H9 (cell line): ENCODE data around the gene RFX1. TPM values are rescaled to one million over a fixed set of nuclear protein-coding genes. Genes with fewer than 3 reads are reported as not detected.

ENCODE experiments used
- DNase-seq: peaks from one replicate; pipeline ENCODE4 v3.0.0-alpha.2; 2017
- H2AFZ ChIP-seq: one replicate; pipeline ENCODE4 v1.6.1; 2013; ENCODE audit warnings: mild to moderate bottlenecking, low read length, control low read depth, moderate library complexity
- H2AK5ac ChIP-seq: 2 replicates; pipeline ENCODE4 v1.6.1; 2013; ENCODE audit warnings: low read length, control low read depth, mixed read lengths; ENCODE audit not compliant: insufficient read length
- H2BK120ac ChIP-seq: one replicate; pipeline ENCODE4 v1.6.1; 2013; ENCODE audit warnings: low read depth, mild to moderate bottlenecking, low read length, control low read depth, inconsistent platforms; ENCODE audit not compliant: poor library complexity, severe bottlenecking
- H2BK12ac ChIP-seq: 2 replicates; pipeline ENCODE4 v1.6.1; 2013; ENCODE audit warnings: low read length, control low read depth, mixed read lengths, low read depth; ENCODE audit not compliant: insufficient read length
- H2BK15ac ChIP-seq: 2 replicates; pipeline ENCODE4 v1.6.1; 2013; ENCODE audit warnings: low read depth, low read length, control low read depth
- H2BK20ac ChIP-seq: one replicate; pipeline ENCODE4 v1.6.1; 2013; ENCODE audit warnings: low read depth, mild to moderate bottlenecking, low read length, control low read depth, inconsistent platforms; ENCODE audit not compliant: poor library complexity, severe bottlenecking
- H2BK5ac ChIP-seq: 2 replicates; pipeline ENCODE4 v1.6.1; 2013; ENCODE audit warnings: low read length, control low read depth, mixed read lengths; ENCODE audit not compliant: insufficient read length
- H3K14ac ChIP-seq: 2 replicates; pipeline ENCODE4 v1.6.1; 2013; ENCODE audit warnings: low read length, control low read depth; ENCODE audit not compliant: insufficient read depth
- H3K18ac ChIP-seq: 2 replicates; pipeline ENCODE4 v1.6.1; 2013; ENCODE audit warnings: low read depth, mild to moderate bottlenecking, mixed read lengths, low read length, control low read depth; ENCODE audit not compliant: insufficient read length
- H3K23ac ChIP-seq: 2 replicates; pipeline ENCODE4 v1.6.1; 2013; ENCODE audit warnings: low read length, control low read depth, mixed read lengths, low read depth; ENCODE audit not compliant: insufficient read length
- H3K23me2 ChIP-seq: 2 replicates; pipeline ENCODE4 v1.6.1; 2013; ENCODE audit warnings: low read depth, mild to moderate bottlenecking, mixed read lengths, low read length, control low read depth; ENCODE audit not compliant: insufficient read length, poor library complexity, severe bottlenecking
- H3K27ac ChIP-seq: 2 replicates; pipeline ENCODE4 v1.5.1; 2013; ENCODE audit warnings: low read length, control low read depth, mixed read lengths, low read depth; ENCODE audit not compliant: insufficient read length
- H3K27me3 ChIP-seq: 2 replicates; pipeline ENCODE4 v1.6.1; 2013; ENCODE audit warnings: low read length, control low read depth, inconsistent platforms; ENCODE audit not compliant: insufficient read depth
- H3K4ac ChIP-seq: 2 replicates; pipeline ENCODE4 v1.6.1; 2013; ENCODE audit warnings: low read depth, mild to moderate bottlenecking, control low read depth, inconsistent platforms, low read length, moderate library complexity
- H3K4me1 ChIP-seq: 2 replicates; pipeline ENCODE4 v1.6.1; 2013; ENCODE audit warnings: low read length, control low read depth, inconsistent platforms; ENCODE audit not compliant: insufficient read depth
- H3K4me2 ChIP-seq: 2 replicates; pipeline ENCODE4 v1.6.1; 2013; ENCODE audit warnings: low read length, control low read depth, mixed read lengths; ENCODE audit not compliant: insufficient read length, insufficient read depth
- H3K56ac ChIP-seq: 2 replicates; pipeline ENCODE4 v1.6.1; 2013; ENCODE audit warnings: low read depth, mild to moderate bottlenecking, mixed read lengths, low read length, control low read depth; ENCODE audit not compliant: insufficient read length
- H3K79me1 ChIP-seq: 2 replicates; pipeline ENCODE4 v1.6.1; 2013; ENCODE audit warnings: low read depth, mild to moderate bottlenecking, moderate library complexity, low read length, control low read depth, inconsistent platforms; ENCODE audit not compliant: insufficient read depth, poor library complexity, severe bottlenecking
- H3K79me2 ChIP-seq: 2 replicates; pipeline ENCODE4 v1.6.1; 2013; ENCODE audit warnings: low read length, control low read depth, inconsistent platforms; ENCODE audit not compliant: insufficient read depth
- H3K9ac ChIP-seq: 2 replicates; pipeline ENCODE4 v1.6.1; 2013; ENCODE audit warnings: low read length, control low read depth, mixed read lengths; ENCODE audit not compliant: insufficient read length; ENCODE audit errors: extremely low read depth
- H3K9me3 ChIP-seq: one replicate; pipeline ENCODE4 v1.6.1; 2013; ENCODE audit warnings: low read depth, low read length, inconsistent platforms; ENCODE audit not compliant: control insufficient read depth
- H3T11ph ChIP-seq: one replicate; pipeline ENCODE4 v1.6.1; 2013; ENCODE audit warnings: mild to moderate bottlenecking, low read length, control low read depth, inconsistent platforms
- H4K20me1 ChIP-seq: one replicate; pipeline ENCODE4 v1.6.1; 2013; ENCODE audit not compliant: control insufficient read depth, insufficient read length, insufficient read depth
- H4K5ac ChIP-seq: 2 replicates; pipeline ENCODE4 v1.6.1; 2013; ENCODE audit warnings: low read depth, mild to moderate bottlenecking, mixed read lengths, low read length, control low read depth; ENCODE audit not compliant: insufficient read length
- H4K8ac ChIP-seq: replicated peaks from 2 replicates; pipeline ENCODE4 v1.6.1; 2013; ENCODE audit warnings: low read length, control low read depth, mixed read lengths, low read depth; ENCODE audit not compliant: insufficient read length
- H4K91ac ChIP-seq: 2 replicates; pipeline ENCODE4 v1.6.1; 2013; ENCODE audit warnings: low read depth, mild to moderate bottlenecking, moderate library complexity, mixed read lengths, low read length, control low read depth; ENCODE audit not compliant: insufficient read length
- H3K27ac Mint-ChIP-seq, 3 experiments: 2 replicates in 2 of 3; 3 replicates in 1 of 3; pipeline ENCODE4 v1.8.0; 2020 to 2021; ENCODE audit warnings: mixed read lengths in 3 of 3, mild to moderate bottlenecking in 1 of 3, moderate library complexity in 1 of 3
- H3K27me3 Mint-ChIP-seq: 2 replicates; pipeline ENCODE4 v1.8.0; 2021; ENCODE audit warnings: low read depth, mild to moderate bottlenecking, moderate library complexity, mixed read lengths
- H3K36me3 Mint-ChIP-seq, 3 experiments: 2 replicates in 2 of 3; 3 replicates in 1 of 3; pipeline ENCODE4 v1.8.0; 2020 to 2021; ENCODE audit warnings: low read depth in 3 of 3, mixed read lengths in 3 of 3; ENCODE audit not compliant: insufficient read depth in 1 of 3
- H3K4me1 Mint-ChIP-seq, 2 experiments: 2 replicates each; pipeline ENCODE4 v1.8.0; 2020; ENCODE audit warnings: mixed read lengths in 2 of 2
- H3K4me3 Mint-ChIP-seq, 2 experiments: 2 replicates in 1 of 2; 3 replicates in 1 of 2; pipeline ENCODE4 v1.8.0; 2020 to 2021; ENCODE audit warnings: mild to moderate bottlenecking in 2 of 2, mixed read lengths in 2 of 2, moderate library complexity in 1 of 2
- H3K9me3 Mint-ChIP-seq, 2 experiments: 2 replicates in 1 of 2; 3 replicates in 1 of 2; pipeline ENCODE4 v1.8.0; 2020; ENCODE audit warnings: mild to moderate bottlenecking in 2 of 2, mixed read lengths in 2 of 2, moderate library complexity in 1 of 2
- CTCF ChIP-seq: fragments of 200-600 bp; sonication (generic); conservative IDR thresholded peaks from 3 replicates; pipeline ENCODE4 v1.8.0; 2021; ENCODE audit warnings: antibody characterized with exemption, mild to moderate bottlenecking
- WGBS: extraction: QIAGEN DNeasy Blood & Tissue Kit; methylation state at CpG from one replicate; pipeline ENCODE4 v1.1.7; 2013; ENCODE audit warnings: missing lambda C conversion rate, low lambda C conversion rate, mixed read lengths; ENCODE audit not compliant: insufficient read length; ENCODE audit errors: extremely low coverage; 5-methylcytosine and 5-hydroxymethylcytosine counted together
- total RNA-seq: library from RNA; stranded (reverse); gene quantifications from 2 replicates; pipeline ENCODE4 v1.2.1, GENCODE V29; 2021

The RFX1 gene
- total RNA-seq, 1 experiment from 2014 or later, result 21.4 TPM

- Histone ChIP-seq H2BK120ac (no peak overlapping the region), H4K91ac (no peak overlapping the region), H3K79me1 (no peaks in the 10 kb centered on the region), H3K23ac (no peak overlapping the region), H3K23me2 (no peaks in the 10 kb centered on the region), H2BK5ac (no peak overlapping the region), H3K27me3 (no peaks in the 10 kb centered on the region), H4K5ac (no peak overlapping the region), H2AFZ (no peak overlapping the region), H3K4ac (no peak overlapping the region), H4K8ac (no peak overlapping the region), H3K79me2 (no peaks in the 10 kb centered on the region), H2BK20ac (no peak overlapping the region), H2BK12ac (no peak overlapping the region), H3K4me1 (no peaks in the 10 kb centered on the region), H3T11ph (no peak overlapping the region), H3K14ac (no peak overlapping the region), H3K18ac (no peak overlapping the region), H3K9me3 (no peaks in the 10 kb centered on the region), H4K20me1 (no peaks in the 10 kb centered on the region), H3K9ac (no peak overlapping the region), H2AK5ac (no peak overlapping the region), H3K56ac (no peak overlapping the region), H3K4me2 (no peak overlapping the region), H2BK15ac (no peak overlapping the region; the same call in 1 of the 2 replicates), H3K27ac (no peak overlapping the region)
- no CpG with 5 or more reads among the region's 9 CpGs for WGBS
- no peaks in the 10 kb centered on the region for H3K36me3 Mint-ChIP-seq
- peak; percentile 85 for DNase-seq
- no peak overlapping the region for H3K4me3 Mint-ChIP-seq
- peaks cover 3% of the 10 kb centered on the region for H3K27me3 Mint-ChIP-seq
- peaks cover 4 to 13% of the 10 kb centered on the region in 2 experiments for H3K4me1 Mint-ChIP-seq
- TF ChIP-seq CTCF, result peak; percentile 74
- peak overlapping the region in 2 of 3 experiments; percentile 90 to 99; a peak in 5 of 7 replicates for H3K27ac Mint-ChIP-seq
- H3K9me3 Mint-ChIP-seq, result no peaks in the 10 kb centered on the region; a peak in 1 of 5 replicates
Measured at GRCh38 chr19:14023404-14024235, 17.5 kb upstream of the RFX1 start.
